Measurements from ENCODE around the gene ZBTB21. TPM values are rescaled to one million over a fixed set of nuclear protein-coding genes. Genes with fewer than 3 reads are reported as not detected.

Gene ZBTB21
- total RNA-seq, 4 donors from 2014 or later = 5.9 to 15.1 (median 9.2) TPM

DNA sequence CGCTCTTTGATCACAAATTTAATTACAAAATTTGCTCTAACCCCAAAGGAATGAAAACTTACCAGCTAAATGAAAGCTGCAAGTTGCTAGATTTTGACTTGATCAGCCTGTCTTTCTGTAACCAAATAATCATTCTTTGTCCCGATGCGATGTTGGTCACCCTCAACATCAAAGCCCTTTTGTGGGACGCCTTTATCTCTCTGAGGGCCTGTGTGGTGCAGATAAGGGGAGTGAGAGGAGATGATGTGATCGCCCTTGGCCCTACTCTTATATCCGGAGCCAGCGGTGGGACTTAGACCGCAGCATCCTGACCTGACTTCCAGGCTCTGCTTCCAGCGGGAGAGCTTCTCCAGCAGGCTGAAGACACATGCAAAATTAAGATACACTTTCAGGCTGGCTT lies 41.6 kb upstream of the ZBTB21 start:
- WGBS = 75% methylated on average over 9 of the region's 9 CpGs

DNA sequence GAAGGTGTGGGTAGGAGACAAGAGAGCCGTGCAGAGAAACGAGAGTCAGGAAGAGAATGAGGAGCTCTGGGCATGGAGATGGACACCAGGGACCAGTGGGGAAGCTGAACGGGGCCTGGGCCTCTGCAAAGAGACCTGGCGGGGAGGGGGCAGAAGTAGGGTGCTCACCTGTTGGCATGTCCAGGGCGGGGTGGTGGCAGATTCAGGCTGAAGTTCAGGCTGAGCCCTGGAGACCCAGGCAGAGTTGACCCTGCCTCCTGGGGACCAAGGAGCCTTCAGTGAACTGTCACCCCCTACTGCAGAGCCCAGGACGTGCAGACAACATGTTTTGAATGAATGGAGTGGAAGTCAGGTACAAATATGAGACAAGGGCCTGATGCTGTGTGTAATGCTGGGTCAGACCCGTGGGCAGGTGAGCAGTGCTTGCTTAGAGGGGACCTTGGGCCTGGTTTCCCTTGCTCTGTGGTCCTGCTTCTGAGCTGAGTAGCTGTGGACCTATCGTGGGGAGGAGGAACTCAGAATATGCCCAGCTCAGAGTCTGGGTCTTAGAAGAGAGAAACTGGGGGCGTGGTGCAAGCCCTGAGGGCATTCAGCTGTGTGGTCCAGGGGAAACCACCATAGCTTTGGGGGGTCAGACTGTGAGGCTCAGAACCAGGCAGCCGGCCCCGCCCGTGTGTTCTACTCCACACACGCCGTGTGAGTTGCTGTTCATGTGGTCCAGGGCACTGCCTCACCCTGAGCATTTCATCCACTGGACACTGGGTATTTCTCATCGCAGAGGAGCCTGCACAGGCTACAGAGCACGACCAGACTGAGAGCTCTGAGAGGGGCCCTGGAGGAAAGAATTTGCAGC lies 39.6 kb upstream of the ZBTB21 start:
- H3K4me3 ChIP-seq = no peak overlapping the region
- no peaks in the 10 kb centered on the region for H3K9me3 ChIP-seq
- H3K27me3 ChIP-seq = no peaks in the 10 kb centered on the region
- 89% methylated on average over 14 of the region's 16 CpGs for whole genome bisulfite sequencing
- no peaks in the 10 kb centered on the region for H3K36me3 ChIP-seq
- peaks cover 7 to 16% (median 10%) of the 10 kb centered on the region in 4 donors for H3K4me1 ChIP-seq
- no peak for DNase-seq (ENCODE audit: extremely low spot score)
- no peak overlapping the region for H3K27ac ChIP-seq (replicated peaks in 1 of 4)
- intact Hi-C loops (cut with DNase I) = no loop called here
- no peak for TF ChIP-seq POLR2A (IDR thresholded peaks at IDR 0.05; ENCODE audit: low read depth)
- TF ChIP-seq POLR2AphosphoS5 (IDR thresholded peaks at IDR 0.05) = no peak
- TF ChIP-seq EP300 (IDR thresholded peaks at IDR 0.05) = no peak
- TF ChIP-seq, protein P1, sequence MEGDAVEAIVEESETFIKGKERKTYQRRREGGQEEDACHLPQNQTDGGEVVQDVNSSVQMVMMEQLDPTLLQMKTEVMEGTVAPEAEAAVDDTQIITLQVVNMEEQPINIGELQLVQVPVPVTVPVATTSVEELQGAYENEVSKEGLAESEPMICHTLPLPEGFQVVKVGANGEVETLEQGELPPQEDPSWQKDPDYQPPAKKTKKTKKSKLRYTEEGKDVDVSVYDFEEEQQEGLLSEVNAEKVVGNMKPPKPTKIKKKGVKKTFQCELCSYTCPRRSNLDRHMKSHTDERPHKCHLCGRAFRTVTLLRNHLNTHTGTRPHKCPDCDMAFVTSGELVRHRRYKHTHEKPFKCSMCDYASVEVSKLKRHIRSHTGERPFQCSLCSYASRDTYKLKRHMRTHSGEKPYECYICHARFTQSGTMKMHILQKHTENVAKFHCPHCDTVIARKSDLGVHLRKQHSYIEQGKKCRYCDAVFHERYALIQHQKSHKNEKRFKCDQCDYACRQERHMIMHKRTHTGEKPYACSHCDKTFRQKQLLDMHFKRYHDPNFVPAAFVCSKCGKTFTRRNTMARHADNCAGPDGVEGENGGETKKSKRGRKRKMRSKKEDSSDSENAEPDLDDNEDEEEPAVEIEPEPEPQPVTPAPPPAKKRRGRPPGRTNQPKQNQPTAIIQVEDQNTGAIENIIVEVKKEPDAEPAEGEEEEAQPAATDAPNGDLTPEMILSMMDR (IDR thresholded peaks at IDR 0.05) = no peak

More for the DNA sequence above, 41.6 kb upstream of the ZBTB21 start:
- Histone ChIP-seq H3K4me1 (peaks cover 7 to 16% (median 10%) of the 10 kb centered on the region in 4 donors), H3K9me3 (no peaks in the 10 kb centered on the region), H3K27ac (replicated peaks in 1 of 4) (no peak overlapping the region), H3K4me3 (no peak overlapping the region), H3K27me3 (peaks cover 0 to 5% (median 0%) of the 10 kb centered on the region in 4 donors), H3K36me3 (no peaks in the 10 kb centered on the region)
- no peak for DNase-seq (ENCODE audit: extremely low spot score)
- TF ChIP-seq EP300 (IDR thresholded peaks at IDR 0.05) = no peak
- TF ChIP-seq, protein P1 (IDR thresholded peaks at IDR 0.05) = no peak
- no peak for TF ChIP-seq POLR2A (IDR thresholded peaks at IDR 0.05; ENCODE audit: low read depth)
- TF ChIP-seq POLR2AphosphoS5 (IDR thresholded peaks at IDR 0.05) = no peak
- intact Hi-C loops (cut with DNase I) = no loop called here

DNA sequence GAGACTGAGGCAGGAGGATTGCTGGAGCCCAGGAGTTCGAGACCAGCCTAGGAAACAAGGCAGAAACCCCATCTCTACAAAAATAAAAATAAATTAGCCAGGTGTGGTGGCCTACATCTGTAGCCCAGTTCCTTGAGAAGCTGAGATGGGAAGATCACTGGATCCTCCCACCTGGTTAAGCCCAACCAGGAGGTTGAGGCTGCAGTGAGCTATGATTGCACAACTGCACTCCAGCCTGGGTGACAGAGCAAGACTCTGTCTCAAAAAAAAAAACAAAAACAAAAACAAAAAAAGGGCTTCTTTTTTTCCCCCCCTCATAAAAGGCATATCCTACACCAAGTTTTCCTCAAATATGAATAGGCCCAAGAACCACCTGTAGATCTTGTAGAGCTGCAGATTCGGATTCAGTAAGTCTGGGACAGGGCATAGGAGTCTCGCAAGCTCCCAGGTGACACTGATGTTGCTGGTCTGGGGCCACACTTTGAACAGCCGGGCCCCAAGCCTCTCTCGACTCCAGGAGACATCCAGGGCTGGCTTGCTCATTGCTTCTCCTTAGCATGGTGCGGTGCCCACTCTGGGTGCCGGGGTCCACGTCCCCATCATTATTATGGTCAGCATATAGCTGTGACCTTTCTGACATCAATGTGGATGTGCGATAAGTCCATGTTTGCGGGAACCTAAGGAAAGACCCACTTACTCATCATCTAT lies 38.9 kb upstream of the ZBTB21 start:
- peaks cover 7 to 16% (median 10%) of the 10 kb centered on the region in 4 donors for H3K4me1 ChIP-seq
- H3K4me3 ChIP-seq = no peak overlapping the region
- no peak overlapping the region for H3K27ac ChIP-seq (replicated peaks in 1 of 4)
- TF ChIP-seq, protein P1 (IDR thresholded peaks at IDR 0.05) = no peak
- TF ChIP-seq POLR2AphosphoS5 (IDR thresholded peaks at IDR 0.05) (no peak), POLR2A (IDR thresholded peaks at IDR 0.05; ENCODE audit: low read depth) (no peak), EP300 (IDR thresholded peaks at IDR 0.05) (no peak)
- WGBS = 96% methylated on average over 10 of the region's 10 CpGs
- no peak for DNase-seq (ENCODE audit: extremely low spot score)
- H3K36me3 ChIP-seq = no peaks in the 10 kb centered on the region
- no peaks in the 10 kb centered on the region for H3K9me3 ChIP-seq
- intact Hi-C loops (cut with DNase I) = no loop called here
- no peaks in the 10 kb centered on the region for H3K27me3 ChIP-seq

DNA sequence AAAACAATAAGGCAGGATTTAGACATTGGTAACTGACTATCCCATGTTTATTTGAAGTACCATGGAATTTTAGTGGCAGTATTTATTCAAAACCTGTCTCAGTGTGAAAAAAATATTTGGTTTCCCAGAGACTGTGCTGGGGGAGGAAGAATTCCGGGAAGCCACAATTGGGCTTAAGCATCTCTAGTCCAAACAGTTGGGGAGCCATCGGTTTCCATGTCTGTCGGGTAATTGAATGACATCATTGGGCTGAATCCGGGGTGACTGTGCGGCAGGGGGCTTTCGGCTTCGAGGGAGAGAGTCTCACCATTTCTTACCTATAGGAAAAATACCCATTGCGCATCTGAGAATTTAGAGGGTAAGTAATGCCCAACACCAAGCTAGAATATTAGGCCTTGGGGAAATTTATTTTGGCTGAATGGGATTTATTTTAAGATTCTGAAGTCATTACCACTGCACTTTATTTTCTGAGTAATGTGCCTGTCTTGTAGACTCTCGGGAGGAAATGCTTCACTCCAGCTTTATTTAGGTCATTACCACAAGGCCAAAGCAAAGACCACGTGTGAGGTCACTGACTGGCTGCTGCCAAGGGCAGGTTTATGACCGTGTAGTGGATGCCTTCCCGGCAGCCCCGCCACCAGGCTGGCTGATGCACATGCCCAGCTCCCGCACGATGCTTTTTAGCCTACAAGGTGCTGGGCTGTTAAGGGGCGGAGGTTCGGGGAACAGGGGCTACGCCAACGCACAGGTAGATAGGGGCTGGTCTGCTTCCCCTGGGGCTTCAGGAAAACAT lies 37.9 kb upstream of the ZBTB21 start:
- Histone ChIP-seq H3K9me3 (no peaks in the 10 kb centered on the region), H3K36me3 (no peaks in the 10 kb centered on the region), H3K27me3 (no peaks in the 10 kb centered on the region), H3K27ac (replicated peaks in 1 of 4) (peak overlapping the region in 2 of 4 donors; percentile 33 to 60), H3K4me3 (no peak overlapping the region), H3K4me1 (peaks cover 7 to 16% (median 10%) of the 10 kb centered on the region in 4 donors)
- 64% methylated on average over 16 of the region's 19 CpGs for WGBS
- DNase-seq (ENCODE audit: extremely low spot score) = no peak
- intact Hi-C loops (cut with DNase I) = no loop called here
- TF ChIP-seq POLR2A (IDR thresholded peaks at IDR 0.05; ENCODE audit: low read depth) (no peak), EP300 (IDR thresholded peaks at IDR 0.05) (no peak), POLR2AphosphoS5 (IDR thresholded peaks at IDR 0.05) (peak in 1 of 2 donors; percentile 57)
- TF ChIP-seq, protein P1 (IDR thresholded peaks at IDR 0.05) = no peak

Measured in esophagus muscularis mucosa (tissue), 4 donors.